A673 (cell line): ENCODE results near the gene SCAF1.

ENCODE experiments used
- CTCF ChIP-seq: fragments of 300-800, 200-600 bp; sonication (generic); conservative IDR thresholded peaks from 2 replicates; pipeline ENCODE4 v1.5.1; 2017; ENCODE audit warnings: low read depth, mild to moderate bottlenecking, antibody characterized with exemption, low read length, moderate library complexity, mixed read lengths
- EZH2 ChIP-seq: fragments of 200-600 bp; sonication (generic); IDR thresholded peaks from 2 replicates; pipeline ENCODE4 v1.6.1; 2017; ENCODE audit warnings: borderline replicate concordance, low read depth, mild to moderate bottlenecking, mixed read lengths, antibody characterized with exemption, low read length; ENCODE audit not compliant: poor library complexity, severe bottlenecking

DNA sequence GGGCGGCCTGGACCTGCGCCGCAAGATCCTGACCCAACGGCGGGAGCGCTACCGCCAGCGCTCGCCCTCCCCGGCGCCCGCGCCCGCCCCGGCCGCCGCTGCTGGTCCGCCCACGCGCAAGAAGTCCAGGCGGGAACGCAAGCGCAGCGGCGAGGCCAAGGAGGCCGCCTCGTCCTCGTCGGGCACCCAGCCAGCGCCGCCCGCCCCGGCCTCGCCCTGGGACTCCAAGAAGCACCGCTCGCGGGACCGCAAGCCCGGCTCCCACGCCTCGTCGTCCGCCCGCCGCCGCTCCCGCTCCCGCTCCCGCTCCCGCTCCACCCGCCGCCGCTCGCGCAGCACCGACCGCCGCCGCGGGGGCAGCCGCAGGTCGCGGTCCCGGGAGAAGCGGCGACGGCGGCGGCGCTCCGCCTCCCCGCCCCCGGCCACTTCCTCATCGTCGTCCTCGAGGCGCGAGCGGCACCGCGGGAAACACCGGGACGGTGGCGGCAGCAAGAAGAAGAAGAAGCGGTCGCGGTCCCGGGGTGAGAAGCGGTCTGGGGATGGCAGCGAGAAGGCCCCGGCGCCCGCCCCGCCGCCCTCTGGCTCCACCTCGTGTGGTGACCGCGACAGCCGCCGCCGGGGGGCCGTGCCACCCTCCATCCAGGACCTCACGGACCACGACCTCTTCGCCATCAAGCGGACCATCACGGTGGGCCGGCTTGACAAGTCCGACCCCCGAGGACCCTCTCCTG lies 10.0 kb downstream of the SCAF1 start:
- TF ChIP-seq CTCF (no peak), EZH2 (no peak)
